CD4-positive, alpha-beta memory T cell (primary cell): ENCODE results near the gene TLE7. TPM values are rescaled to one million over a fixed set of nuclear protein-coding genes. Genes with fewer than 3 reads are reported as not detected.

Experiments used
- CTCF ChIA-PET: fragments of 350-600 bp; sonication (Branson Sonifier 250); formaldehyde crosslinking; loops from one replicate; lab custom pipeline; 2021; ENCODE audit warnings: inconsistent platforms; ENCODE audit not compliant: partially characterized antibody; lab: Charles Lee
- POLR2A ChIA-PET: fragments of 350-600 bp; sonication (Branson Sonifier 250); formaldehyde crosslinking; loops from one replicate; lab custom pipeline; 2021; ENCODE audit not compliant: partially characterized antibody; lab: Charles Lee
- DNase-seq, 5 donors: peaks; one replicate each; pipeline versions ENCODE4 v3.0.0 to v3.0.0-alpha.2; 2020 to 2022; ENCODE audit warnings: mixed read lengths in 1 of 5
- H3K27ac ChIP-seq: one replicate; pipeline ENCODE4 v1.7.0; 2013; ENCODE audit warnings: low read depth, low read length
- H3K27me3 ChIP-seq: 2 replicates; pipeline ENCODE4 v1.7.0; 2013; ENCODE audit warnings: mild to moderate bottlenecking, low read length, moderate library complexity; ENCODE audit not compliant: insufficient read depth
- H3K36me3 ChIP-seq: 2 replicates; pipeline ENCODE4 v1.7.0; 2013; ENCODE audit warnings: mild to moderate bottlenecking, low read length, moderate library complexity; ENCODE audit not compliant: insufficient read depth
- H3K4me1 ChIP-seq: 2 replicates; pipeline ENCODE4 v1.7.0; 2013; ENCODE audit warnings: mild to moderate bottlenecking, low read length, moderate library complexity; ENCODE audit not compliant: insufficient read depth
- H3K4me3 ChIP-seq, 2 donors: one replicate each; pipeline ENCODE4 v1.7.0; 2013; ENCODE audit warnings: low read length in 2 of 2, mild to moderate bottlenecking in 1 of 2
- H3K9me3 ChIP-seq, 2 donors: one replicate each; pipeline ENCODE4 v1.7.0; 2013; ENCODE audit warnings: low read length in 2 of 2, control low read depth in 1 of 2; ENCODE audit not compliant: control insufficient read depth in 1 of 2
- H3K27ac Mint-ChIP-seq, 7 donors: one replicate each; pipeline ENCODE4 v1.8.0; 2020 to 2021; ENCODE audit warnings: mixed read lengths in 7 of 7, mild to moderate bottlenecking in 6 of 7, inconsistent platforms in 3 of 7, moderate library complexity in 3 of 7
- H3K27me3 Mint-ChIP-seq, 2 donors: one replicate each; pipeline ENCODE4 v1.8.0; 2020 to 2021; ENCODE audit warnings: mixed read lengths in 2 of 2
- H3K36me3 Mint-ChIP-seq, 2 donors: one replicate each; pipeline ENCODE4 v1.8.0; 2020 to 2021; ENCODE audit warnings: mixed read lengths in 2 of 2, inconsistent platforms in 1 of 2, mild to moderate bottlenecking in 1 of 2
- H3K4me1 Mint-ChIP-seq, 4 donors: one replicate each; pipeline ENCODE4 v1.8.0; 2020 to 2021; ENCODE audit warnings: mixed read lengths in 4 of 4, mild to moderate bottlenecking in 1 of 4
- H3K4me3 Mint-ChIP-seq, 8 donors: one replicate each; pipeline ENCODE4 v1.8.0; 2020 to 2021; ENCODE audit warnings: mixed read lengths in 8 of 8, mild to moderate bottlenecking in 7 of 8, moderate library complexity in 6 of 8, inconsistent platforms in 3 of 8
- H3K9me3 Mint-ChIP-seq, 8 donors: one replicate each; pipeline ENCODE4 v1.8.0; 2020 to 2021; ENCODE audit warnings: mixed read lengths in 8 of 8, mild to moderate bottlenecking in 5 of 8, inconsistent platforms in 3 of 8, moderate library complexity in 1 of 8
- intact Hi-C: fragments of 100-400 bp; cut with micrococcal nuclease; formaldehyde crosslinking; loops from one replicate; pipeline ENCODE4 v1.15.1; 2023
- polyA plus RNA-seq, 2 donors: library from polyadenylated mRNA; unstranded; fragments of 300-500 nt; fragmentation: Illumina TruSeq; gene quantifications; one replicate each; pipeline ENCODE4 v1.2.3, GENCODE V29; 2021
- total RNA-seq, 2 experiments: library from RNA; stranded (reverse); gene quantifications; one replicate each; pipeline ENCODE4 v1.2.3, GENCODE V29; 2021

The TLE7 gene
- total and polyA plus RNA-seq, 4 experiments from 2014 or later: not detected

GRCh38 chr16:71467810-71468209 is 26.0 kb upstream of the TLE7 start:
- Mint-ChIP-seq H3K27me3 (no peaks in the 10 kb centered on the region), H3K9me3 (no peaks in the 10 kb centered on the region), H3K4me3 (no peak overlapping the region), H3K4me1 (peaks cover 2 to 10% (median 3%) of the 10 kb centered on the region in 4 donors), H3K36me3 (peaks cover 6 to 23% of the 10 kb centered on the region in 2 donors), H3K27ac (no peak overlapping the region)
- intact Hi-C loops: loop anchor here (10.0 kb wide), 1 partner anchor 537 kb away; the partner anchor contains the start of genes DHODH and PKD1L3
- H3K9me3 ChIP-seq: no peaks in the 10 kb centered on the region
- POLR2A ChIA-PET: no interaction called here
- no peak overlapping the region for H3K27ac ChIP-seq
- H3K36me3 ChIP-seq: no peaks in the 10 kb centered on the region
- no peak overlapping the region for H3K4me3 ChIP-seq
- peak; percentile 32 to 45 (median 38) for DNase-seq
- CTCF ChIA-PET: no interaction called here
- H3K27me3 ChIP-seq: no peaks in the 10 kb centered on the region
- no peaks in the 10 kb centered on the region for H3K4me1 ChIP-seq

- H3K27ac Mint-ChIP-seq: no peak overlapping the region
- Histone ChIP-seq H3K4me3 (no peak overlapping the region), H3K27me3 (no peaks in the 10 kb centered on the region), H3K27ac (no peak overlapping the region), H3K4me1 (peaks cover 20% of the 10 kb centered on the region), H3K9me3 (no peaks in the 10 kb centered on the region), H3K36me3 (no peaks in the 10 kb centered on the region)
- ChIA-PET POLR2A (interaction anchor here (1.4 to 4.1 kb wide), 2 partner anchors 18 to 21 kb away, joined by 3 to 74 read pairs; no protein-coding TSS in a partner anchor), CTCF (interaction anchor here (1.3 to 4.0 kb wide), 3 partner anchors 20 to 146 kb away, joined by 3 to 31 read pairs (median 7); no protein-coding TSS in a partner anchor)
- no peak for DNase-seq
- H3K27me3 Mint-ChIP-seq: no peaks in the 10 kb centered on the region
- H3K9me3 Mint-ChIP-seq: no peaks in the 10 kb centered on the region
- intact Hi-C loops: loop anchor here (5.0 to 10.0 kb wide), 2 partner anchors 33 to 541 kb away; partner anchors contain the start of genes DHODH and PKD1L3
- no peak overlapping the region for H3K4me3 Mint-ChIP-seq
- H3K36me3 Mint-ChIP-seq: peaks cover 3 to 7% of the 10 kb centered on the region in 2 donors
- H3K4me1 Mint-ChIP-seq: peaks cover 10 to 31% (median 22%) of the 10 kb centered on the region in 4 donors
Observed at GRCh38 chr16:71464231-71464630, 22.4 kb upstream of the TLE7 start.

- Mint-ChIP-seq H3K4me1 (peaks cover 10 to 31% (median 22%) of the 10 kb centered on the region in 4 donors), H3K9me3 (no peaks in the 10 kb centered on the region), H3K27ac (peak within 1 kb of the TSS; percentile 81 to 97 (median 95)), H3K4me3 (peak within 1 kb of the TSS; percentile 94 to 97 (median 96)), H3K36me3 (peaks cover 3 to 12% of the 10 kb centered on the region in 2 donors), H3K27me3 (no peaks in the 10 kb centered on the region)
- H3K4me1 ChIP-seq: peaks cover 20% of the 10 kb centered on the region
- DNase-seq: peak; percentile 69 to 77 (median 71)
- intact Hi-C loops: loop anchor here (1.0 to 10.0 kb wide), 3 partner anchors 22 to 543 kb away; partner anchors contain the start of genes DHODH and PKD1L3
- no peaks in the 10 kb centered on the region for H3K9me3 ChIP-seq
- ChIA-PET POLR2A (interaction anchor here (0.9 to 4.1 kb wide), 7 partner anchors 20 to 661 kb away, joined by 3 to 74 read pairs (median 4); partner anchors contain the start of gene VAC14), CTCF (interaction anchor here (1.0 to 4.0 kb wide), 5 partner anchors 17 to 149 kb away, joined by 3 to 31 read pairs (median 6); no protein-coding TSS in a partner anchor)
- H3K27me3 ChIP-seq: no peaks in the 10 kb centered on the region
- H3K4me3 ChIP-seq: peak within 1 kb of the TSS; percentile 80 to 90
- peak within 1 kb of the TSS; percentile 76 for H3K27ac ChIP-seq
- no peaks in the 10 kb centered on the region for H3K36me3 ChIP-seq
Observed at GRCh38 chr16:71461686-71462648, 20.1 kb upstream of the TLE7 start, which contains the start of gene ZNF23. Gene ZNF23 (minus strand): TSS chr16:71462247. CDS start chr16:71456796, 5,451 bp downstream.

- Histone ChIP-seq H3K4me3 (no peak overlapping the region), H3K27ac (no peak overlapping the region), H3K36me3 (no peaks in the 10 kb centered on the region), H3K9me3 (no peaks in the 10 kb centered on the region), H3K27me3 (no peaks in the 10 kb centered on the region), H3K4me1 (peaks cover 20% of the 10 kb centered on the region)
- CTCF ChIA-PET: interaction anchor here (1.3 to 4.0 kb wide), 2 partner anchors 18 to 23 kb away, joined by 3 to 31 read pairs; no protein-coding TSS in a partner anchor
- Mint-ChIP-seq H3K36me3 (peaks cover 11 to 18% of the 10 kb centered on the region in 2 donors), H3K4me1 (peaks cover 10 to 31% (median 22%) of the 10 kb centered on the region in 4 donors), H3K27ac (peak overlapping the region in 3 of 7 donors; percentile 94 to 96 (median 95)), H3K27me3 (no peaks in the 10 kb centered on the region), H3K9me3 (no peaks in the 10 kb centered on the region), H3K4me3 (peak overlapping the region; percentile 94 to 97 (median 96))
- no peak for DNase-seq
- intact Hi-C loops: loop anchor here (5.0 to 10.0 kb wide), 2 partner anchors 36 to 544 kb away; partner anchors contain the start of genes DHODH and PKD1L3
- POLR2A ChIA-PET: interaction anchor here (1.8 to 4.1 kb wide), 2 partner anchors 24 to 27 kb away, joined by 5 to 74 read pairs; no protein-coding TSS in a partner anchor
Observed at GRCh38 chr16:71460941-71461340, 19.1 kb upstream of the TLE7 start.

- Mint-ChIP-seq H3K27ac (no peak overlapping the region), H3K36me3 (peaks cover 17 to 23% of the 10 kb centered on the region in 2 donors), H3K4me1 (peaks cover 10 to 31% (median 22%) of the 10 kb centered on the region in 4 donors), H3K4me3 (peak overlapping the region in 5 of 8 donors; percentile 10 to 78 (median 36)), H3K27me3 (no peaks in the 10 kb centered on the region), H3K9me3 (peaks cover 0 to under 1% (median 0%) of the 10 kb centered on the region in 8 donors)
- Histone ChIP-seq H3K27ac (no peak overlapping the region), H3K4me1 (peaks cover 20% of the 10 kb centered on the region), H3K4me3 (no peak overlapping the region), H3K9me3 (no peaks in the 10 kb centered on the region), H3K27me3 (no peaks in the 10 kb centered on the region), H3K36me3 (no peaks in the 10 kb centered on the region)
- CTCF ChIA-PET: interaction anchor here (0.6 kb wide), 1 partner anchor 28 kb away, joined by 3 read pairs; no protein-coding TSS in a partner anchor
- DNase-seq: no peak
- POLR2A ChIA-PET: interaction anchor here (0.6 to 4.1 kb wide), 2 partner anchors 25 to 33 kb away, joined by 3 to 74 read pairs; no protein-coding TSS in a partner anchor
- intact Hi-C loops: loop anchor here (5.0 to 10.0 kb wide), 2 partner anchors 37 to 545 kb away; partner anchors contain the start of genes DHODH and PKD1L3
Observed at GRCh38 chr16:71460236-71460635, 18.4 kb upstream of the TLE7 start.

- Mint-ChIP-seq H3K9me3 (peaks cover 0 to 4% (median 0%) of the 10 kb centered on the region in 8 donors), H3K4me3 (no peak overlapping the region), H3K4me1 (peaks cover 10 to 31% (median 22%) of the 10 kb centered on the region in 4 donors), H3K27ac (no peak overlapping the region), H3K27me3 (no peaks in the 10 kb centered on the region), H3K36me3 (peaks cover 24 to 31% of the 10 kb centered on the region in 2 donors)
- Histone ChIP-seq H3K9me3 (no peaks in the 10 kb centered on the region), H3K4me3 (no peak overlapping the region), H3K27ac (no peak overlapping the region), H3K36me3 (no peaks in the 10 kb centered on the region), H3K4me1 (peaks cover 20% of the 10 kb centered on the region), H3K27me3 (no peaks in the 10 kb centered on the region)
- POLR2A ChIA-PET: interaction anchor here (0.6 kb wide), 1 partner anchor 32 kb away, joined by 3 read pairs; no protein-coding TSS in a partner anchor
- no peak for DNase-seq
- CTCF ChIA-PET: interaction anchor here (0.6 to 1.4 kb wide), 3 partner anchors 20 to 152 kb away, joined by 3 read pairs; no protein-coding TSS in a partner anchor
- intact Hi-C loops: no loop called here
Observed at GRCh38 chr16:71459510-71459909, 17.7 kb upstream of the TLE7 start.
